SK-N-DZ (cell line): ENCODE results near the gene GH1.
"Not testable (repeated sequence)": the region's sequence is repeated elsewhere in the genome, so short reads cannot be mapped to it uniquely, and the experiment has no call there.

Experiments used
- DNase-seq: peaks from one replicate; pipeline ENCODE4 v3.0.0-alpha.2; 2015; ENCODE audit warnings: low spot score

GH1 gene

GRCh38 chr17:63896524-63897354, 21.9 kb downstream of the GH1 start, which contains the start of gene CSH1:
TSS of gene CSH1 (minus strand) at chr17:63896574. CDS start at chr17:63896511, 63 bp downstream.
- DNase-seq: not testable (repeated sequence)

- not testable (repeated sequence) for DNase-seq
Measured at GRCh38 chr17:63894821-63895220, 23.8 kb downstream of the GH1 start.

- not testable (repeated sequence) for DNase-seq
Measured at GRCh38 chr17:63894021-63894420, 24.6 kb downstream of the GH1 start.

- not testable (repeated sequence) for DNase-seq
Measured at GRCh38 chr17:63892316-63893037, 26.2 kb downstream of the GH1 start.

- peak; percentile 43 for DNase-seq
Measured at GRCh38 chr17:63889026-63889848, 29.4 kb downstream of the GH1 start.

GRCh38 chr17:63885119-63885518, 33.5 kb downstream of the GH1 start:
- not testable (repeated sequence) for DNase-seq

- peak; percentile 29 for DNase-seq
Measured at GRCh38 chr17:63882626-63883126, 36.0 kb downstream of the GH1 start.

GRCh38 chr17:63881935-63882601, 36.6 kb downstream of the GH1 start, which contains the start of gene GH2:
TSS of gene GH2 (minus strand) at chr17:63881944. CDS start at chr17:63881801, 143 bp downstream.
- peak; percentile 42 for DNase-seq

- not testable (repeated sequence) for DNase-seq
Measured at GRCh38 chr17:63881337-63881736, 37.3 kb downstream of the GH1 start.

- DNase-seq: no peak
Measured at GRCh38 chr17:63880706-63881105, 37.9 kb downstream of the GH1 start.

- not testable (repeated sequence) for DNase-seq
Measured at GRCh38 chr17:63878413-63878812, 40.2 kb downstream of the GH1 start.

GRCh38 chr17:63874693-63875092, 43.9 kb downstream of the GH1 start:
- not testable (repeated sequence) for DNase-seq

GRCh38 chr17:63874061-63874626, 44.5 kb downstream of the GH1 start:
- DNase-seq: not testable (repeated sequence)

- DNase-seq: not testable (repeated sequence)
Measured at GRCh38 chr17:63873577-63873976, 45.1 kb downstream of the GH1 start, which contains the start of gene CSH2. TSS of gene CSH2 (minus strand) at chr17:63873677. CDS start at chr17:63873614, 63 bp downstream.

- not testable (repeated sequence) for DNase-seq
Measured at GRCh38 chr17:63871646-63872365, 46.8 kb downstream of the GH1 start.

GRCh38 chr17:63870292-63870665, 48.4 kb downstream of the GH1 start:
- not testable (repeated sequence) for DNase-seq

GRCh38 chr17:63869491-63870291, 48.9 kb downstream of the GH1 start:
- DNase-seq: not testable (repeated sequence)
